NB4 (cell line): ENCODE results near the gene SNTA1.

Source experiments
- DNase-seq: peaks from one replicate; pipeline ENCODE4 v3.0.0; 2010; ENCODE audit warnings: low read depth
- H3K4me3 ChIP-seq: one replicate; pipeline ENCODE4 v1.5.1; 2011; ENCODE audit warnings: mild to moderate bottlenecking, low read depth, low read length, moderate library complexity
- CTCF ChIP-seq: IDR thresholded peaks from one replicate; pipeline ENCODE4 v1.5.1; 2012; ENCODE audit warnings: low read depth, low read length
- MAX ChIP-seq: IDR thresholded peaks from 2 replicates; pipeline ENCODE4 v1.6.1; 2011; ENCODE audit warnings: low read depth, low read length
- MYC ChIP-seq: IDR thresholded peaks from 2 replicates; pipeline ENCODE4 v1.6.1; 2011; ENCODE audit warnings: low read depth, low read length
- POLR2A ChIP-seq: IDR thresholded peaks from 2 replicates; pipeline ENCODE4 v1.6.1; 2011; ENCODE audit warnings: mild to moderate bottlenecking; ENCODE audit not compliant: insufficient read length; ENCODE audit errors: extremely low read depth

Gene SNTA1

GRCh38 chr20:33408716-33409654 is 34.6 kb downstream of the SNTA1 start:
- no peak overlapping the region for H3K4me3 ChIP-seq
- TF ChIP-seq CTCF (no peak), MYC (no peak), MAX (no peak), POLR2A (no peak)
- DNase-seq, result peak; percentile 45

- no peak overlapping the region for H3K4me3 ChIP-seq
- no peak for DNase-seq
- TF ChIP-seq CTCF (no peak), POLR2A (no peak), MAX (no peak), MYC (no peak)
Observed at GRCh38 chr20:33408313-33408712, 35.2 kb downstream of the SNTA1 start.

DNA sequence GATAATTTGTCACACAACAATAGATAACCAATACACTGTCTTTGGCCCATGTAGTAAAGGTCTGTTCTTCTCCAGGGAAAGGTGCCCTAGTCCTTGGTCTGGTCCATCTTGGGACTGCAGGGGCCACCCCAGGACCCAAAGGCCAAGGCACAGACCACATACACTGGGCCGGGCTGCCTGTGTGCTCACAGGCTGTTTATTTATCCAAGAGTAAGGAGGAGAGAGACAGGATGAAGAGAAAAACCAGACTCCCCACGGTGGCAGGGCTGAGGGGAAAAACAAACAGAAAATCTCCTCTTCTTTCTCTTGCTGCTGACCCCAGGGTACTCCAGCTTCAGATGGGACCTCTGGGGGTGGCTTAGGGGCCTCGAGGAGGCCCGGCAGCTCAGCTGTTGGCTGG is 35.8 kb downstream of the SNTA1 start:
- no peak overlapping the region for H3K4me3 ChIP-seq

GRCh38 chr20:33407251-33407650 is 36.3 kb downstream of the SNTA1 start:
- no peak overlapping the region for H3K4me3 ChIP-seq
- TF ChIP-seq POLR2A (no peak), MYC (no peak), CTCF (no peak), MAX (no peak)
- peak; percentile 82 for DNase-seq

More for the DNA sequence above, 35.8 kb downstream of the SNTA1 start:
- TF ChIP-seq MYC, result no peak
- no peak for TF ChIP-seq POLR2A
- no peak for TF ChIP-seq CTCF
- TF ChIP-seq MAX, result no peak
- DNase-seq, result no peak

GRCh38 chr20:33404281-33404680 is 39.3 kb downstream of the SNTA1 start:
- DNase-seq, result no peak

More at GRCh38 chr20:33404281-33404680, 39.3 kb downstream of the SNTA1 start:
- H3K4me3 ChIP-seq, result no peak overlapping the region
- TF ChIP-seq MYC, result no peak
- no peak for TF ChIP-seq CTCF
- TF ChIP-seq POLR2A, result no peak
- no peak for TF ChIP-seq MAX
